Tibial artery (tissue), 4 donors: ENCODE results near the gene AP1M2.

Experiments
- DNase-seq, 2 donors: peaks; one replicate each; pipeline ENCODE4 v3.0.0-alpha.2; 2019
- H3K27ac ChIP-seq, 2 donors: fragments of 200-600 bp; sonication (generic) in 1 of 2; 1 replicate in 1 of 2; 2 replicates in 1 of 2; pipeline ENCODE4 v1.5.1; 2018 to 2019; ENCODE audit warnings: mild to moderate bottlenecking in 1 of 2
- H3K27me3 ChIP-seq, 2 donors: fragments of 200-600 bp; sonication (generic) in 1 of 2; one replicate each; pipeline versions ENCODE4 v1.5.1 to v1.6.0; 2016 to 2019
- H3K36me3 ChIP-seq, 3 donors: fragments of 200-600 bp; sonication (generic) in 2 of 3; one replicate each; pipeline ENCODE4 v1.5.1; 2016 to 2019; ENCODE audit warnings: mild to moderate bottlenecking in 2 of 3
- H3K4me1 ChIP-seq, 4 donors: fragments of 200-600 bp; sonication (generic) in 2 of 4; 1 replicate in 3 of 4; 2 replicates in 1 of 4; pipeline ENCODE4 v1.5.1; 2016 to 2019
- H3K4me3 ChIP-seq, 2 donors: fragments of 200-600 bp; sonication (generic) in 1 of 2; 1 replicate in 1 of 2; 2 replicates in 1 of 2; pipeline ENCODE4 v1.5.1; 2018 to 2019; ENCODE audit warnings: mild to moderate bottlenecking in 2 of 2
- H3K9me3 ChIP-seq, 3 donors: fragments of 200-600 bp; sonication (generic) in 1 of 3; one replicate each; pipeline ENCODE4 v1.5.1; 2016 to 2019
- CTCF ChIP-seq, 2 experiments: fragments of 200-600 bp in 1 of 2; fragments of 450-650 bp in 1 of 2; IDR thresholded peaks; one replicate each; pipeline ENCODE4 v1.5.1; 2017 to 2019; ENCODE audit warnings: antibody characterized with exemption in 2 of 2, mild to moderate bottlenecking in 1 of 2, moderate library complexity in 1 of 2
- intact Hi-C: fragments of 100-400 bp; cut with DNase I; formaldehyde crosslinking; loops from one replicate; pipeline ENCODE4 v1.15.0; 2023; ENCODE audit warnings: low total_unique reads

AP1M2 gene

GRCh38 chr19:10548746-10549276, 38.3 kb downstream of the AP1M2 start:
- Histone ChIP-seq H3K27ac (no peak overlapping the region), H3K9me3 (no peaks in the 10 kb centered on the region), H3K4me1 (peaks cover 0 to 19% (median 13%) of the 10 kb centered on the region in 4 donors), H3K27me3 (no peaks in the 10 kb centered on the region), H3K36me3 (peaks cover 45 to 81% (median 60%) of the 10 kb centered on the region in 3 donors), H3K4me3 (no peak overlapping the region)
- intact Hi-C loops = no loop called here
- TF ChIP-seq CTCF (IDR thresholded peaks at IDR 0.05) = no peak
- no peak for DNase-seq

GRCh38 chr19:10546817-10547216, 40.3 kb downstream of the AP1M2 start:
- H3K4me1 ChIP-seq = peaks cover 0 to 25% (median 18%) of the 10 kb centered on the region in 4 donors
- H3K4me3 ChIP-seq = no peak overlapping the region
- no peak overlapping the region for H3K27ac ChIP-seq
- TF ChIP-seq CTCF (IDR thresholded peaks at IDR 0.05) = no peak
- no peaks in the 10 kb centered on the region for H3K9me3 ChIP-seq
- DNase-seq = no peak
- H3K27me3 ChIP-seq = no peaks in the 10 kb centered on the region
- intact Hi-C loops = no loop called here
- H3K36me3 ChIP-seq = peaks cover 27 to 61% (median 40%) of the 10 kb centered on the region in 3 donors

GRCh38 chr19:10544753-10545251, 42.3 kb downstream of the AP1M2 start:
- peak overlapping the region; percentile 89 to 90 for H3K27ac ChIP-seq
- peaks cover 0 to 25% (median 18%) of the 10 kb centered on the region in 4 donors for H3K4me1 ChIP-seq
- TF ChIP-seq CTCF (IDR thresholded peaks at IDR 0.05) = no peak

GRCh38 chr19:10544242-10544752, 42.8 kb downstream of the AP1M2 start:
- no peak for TF ChIP-seq CTCF (IDR thresholded peaks at IDR 0.05)
- H3K27ac ChIP-seq = peak overlapping the region; percentile 89 to 90
- no peaks in the 10 kb centered on the region for H3K9me3 ChIP-seq
- intact Hi-C loops = no loop called here
- H3K36me3 ChIP-seq = peaks cover 7 to 36% (median 15%) of the 10 kb centered on the region in 3 donors
- peak overlapping the region; percentile 85 to 92 for H3K4me3 ChIP-seq
- peaks cover 0 to 25% (median 18%) of the 10 kb centered on the region in 4 donors for H3K4me1 ChIP-seq
- no peak for DNase-seq
- H3K27me3 ChIP-seq = no peaks in the 10 kb centered on the region

More at GRCh38 chr19:10544753-10545251, 42.3 kb downstream of the AP1M2 start:
- Histone ChIP-seq H3K9me3 (no peaks in the 10 kb centered on the region), H3K4me3 (peak overlapping the region; percentile 85 to 92), H3K27me3 (no peaks in the 10 kb centered on the region), H3K36me3 (peaks cover 12 to 41% (median 20%) of the 10 kb centered on the region in 3 donors)
- no peak for DNase-seq
- intact Hi-C loops = no loop called here

GRCh38 chr19:10543420-10544241, 43.5 kb downstream of the AP1M2 start, which contains the start of gene ATG4D:
ATG4D (plus strand) TSS chr19:10543904; CDS start chr19:10544091, 187 bp downstream.
- TF ChIP-seq CTCF (IDR thresholded peaks at IDR 0.05) = no peak
- peak; percentile 57 to 85 for DNase-seq
- no peaks in the 10 kb centered on the region for H3K9me3 ChIP-seq
- H3K27me3 ChIP-seq = no peaks in the 10 kb centered on the region
- intact Hi-C loops = no loop called here
- H3K36me3 ChIP-seq = peaks cover under 1 to 29% (median 8%) of the 10 kb centered on the region in 3 donors
- H3K27ac ChIP-seq = peak within 1 kb of the TSS; percentile 89 to 90
- H3K4me1 ChIP-seq = peaks cover 0 to 25% (median 18%) of the 10 kb centered on the region in 4 donors
- peak within 1 kb of the TSS; percentile 85 to 92 for H3K4me3 ChIP-seq
